Psoas muscle (tissue), 8 donors: ENCODE measurements around the gene ZFHX2. TPM values are rescaled to one million over a fixed set of nuclear protein-coding genes. Genes with fewer than 3 reads are reported as not detected.

Experiments used
- ATAC-seq, 4 donors: fragments of 200-7000 bp; cut with Tn5 transposase; one replicate each; pipeline ENCODE4 v1.9.1; 2020; ENCODE audit warnings: moderate library complexity in 3 of 4, mild to moderate bottlenecking in 2 of 4
- DNase-seq, 2 donors: peaks; one replicate each; pipeline ENCODE4 v3.0.0-alpha.2; 2020
- H3K27ac ChIP-seq: fragments of 200-600 bp; one replicate; pipeline ENCODE4 v1.8.0; 2022
- H3K27me3 ChIP-seq, 3 donors: fragments of 200-600 bp in 1 of 3; one replicate each; pipeline versions ENCODE4 v1.6.1 to v1.8.0; 2013 to 2022; ENCODE audit warnings: low read length in 2 of 3, mild to moderate bottlenecking in 2 of 3, moderate library complexity in 1 of 3; ENCODE audit not compliant: insufficient read depth in 3 of 3
- H3K36me3 ChIP-seq, 2 donors: fragments of 200-600 bp in 1 of 2; one replicate each; pipeline versions ENCODE4 v1.6.1 to v1.8.0; 2013 to 2022; ENCODE audit warnings: low read depth in 1 of 2, mild to moderate bottlenecking in 1 of 2, moderate library complexity in 1 of 2; ENCODE audit not compliant: insufficient read depth in 1 of 2
- H3K4me1 ChIP-seq: fragments of 200-600 bp; one replicate; pipeline ENCODE4 v1.8.0; 2022
- H3K4me3 ChIP-seq: fragments of 200-600 bp; one replicate; pipeline ENCODE4 v1.8.0; 2022; ENCODE audit warnings: mild to moderate bottlenecking
- H3K9me3 ChIP-seq: fragments of 200-600 bp; one replicate; pipeline ENCODE4 v1.8.0; 2022
- WGBS, 3 donors: extraction: QIAGEN DNeasy Blood & Tissue Kit; methylation state at CpG; one replicate each; pipeline versions ENCODE4 v1.1.6 to v1.1.7; 2013; 5-methylcytosine and 5-hydroxymethylcytosine counted together
- intact Hi-C, 2 donors: fragments of 100-400 bp; cut with DNase I; formaldehyde crosslinking; loops; one replicate each; pipeline versions ENCODE4 v1.11.0 to v1.14.2; 2022
- polyA plus RNA-seq, 3 donors: library from polyadenylated mRNA; stranded (reverse); fragments of 200-250 nt; gene quantifications; one replicate each; pipeline ENCODE4 v1.2.3, GENCODE V29; 2013
- total RNA-seq, 4 donors: library from RNA; stranded (reverse); fragmentation: NEBNext Ultra II Directional in 2 of 4; extraction: Animal tissue kit (Norgen Biotek cat#: 25700) in 2 of 4; gene quantifications; one replicate each; pipeline versions ENCODE4 v1.2.1 to v1.2.4, GENCODE V29; 2021 to 2023
- TF ChIP-seq, protein P1 (sequence below): fragments of 200-600 bp; IDR thresholded peaks from one replicate; pipeline ENCODE4 v1.8.0; 2022; ENCODE audit warnings: antibody characterized with exemption
- donor health status: healthy with polysubstance abuse.
- donor health status: DM: no; HTN: no; CAD: no; lungs with moderate emphysema.
- donor health status: Bipolar disorder and iron deficiency.
- donor health status: healthy.
- donor health status: DM: yes; HTN: yes; CAD: no.
- donor health status: DM: no; HTN: no; CAD: no.
- donor health status: DM: no; HTN: no; CAD: no.
- donor health status: DM: yes; HTN: yes; CAD: no.

ZFHX2 gene
- total and polyA plus RNA-seq, 7 donors: 0.11 to 2.9 (median 0.65) TPM

DNA sequence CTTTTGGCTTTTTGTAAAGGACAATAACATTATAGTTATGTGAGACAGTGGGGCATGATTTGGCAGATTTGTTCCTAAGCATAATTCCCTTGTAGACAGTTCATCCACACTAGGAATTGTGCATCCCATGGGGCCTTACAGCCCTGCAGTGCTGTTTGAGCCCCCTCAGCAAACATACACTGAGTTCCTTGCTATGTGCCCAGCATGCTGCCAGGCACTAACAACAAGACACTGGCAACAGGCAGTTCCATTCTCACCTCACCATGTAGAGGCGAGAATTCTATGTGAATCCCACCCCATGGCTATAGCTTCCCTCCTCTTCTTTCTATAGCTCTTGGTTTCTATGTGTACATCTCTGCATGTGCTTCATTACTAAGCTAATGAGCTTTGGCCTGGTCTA lies 6.4 kb upstream of the ZFHX2 start:
- no peak overlapping the region for H3K4me3 ChIP-seq
- TF ChIP-seq, protein P1, sequence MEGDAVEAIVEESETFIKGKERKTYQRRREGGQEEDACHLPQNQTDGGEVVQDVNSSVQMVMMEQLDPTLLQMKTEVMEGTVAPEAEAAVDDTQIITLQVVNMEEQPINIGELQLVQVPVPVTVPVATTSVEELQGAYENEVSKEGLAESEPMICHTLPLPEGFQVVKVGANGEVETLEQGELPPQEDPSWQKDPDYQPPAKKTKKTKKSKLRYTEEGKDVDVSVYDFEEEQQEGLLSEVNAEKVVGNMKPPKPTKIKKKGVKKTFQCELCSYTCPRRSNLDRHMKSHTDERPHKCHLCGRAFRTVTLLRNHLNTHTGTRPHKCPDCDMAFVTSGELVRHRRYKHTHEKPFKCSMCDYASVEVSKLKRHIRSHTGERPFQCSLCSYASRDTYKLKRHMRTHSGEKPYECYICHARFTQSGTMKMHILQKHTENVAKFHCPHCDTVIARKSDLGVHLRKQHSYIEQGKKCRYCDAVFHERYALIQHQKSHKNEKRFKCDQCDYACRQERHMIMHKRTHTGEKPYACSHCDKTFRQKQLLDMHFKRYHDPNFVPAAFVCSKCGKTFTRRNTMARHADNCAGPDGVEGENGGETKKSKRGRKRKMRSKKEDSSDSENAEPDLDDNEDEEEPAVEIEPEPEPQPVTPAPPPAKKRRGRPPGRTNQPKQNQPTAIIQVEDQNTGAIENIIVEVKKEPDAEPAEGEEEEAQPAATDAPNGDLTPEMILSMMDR: no peak
- H3K27me3 ChIP-seq: no peaks in the 10 kb centered on the region
- no peak overlapping the region for H3K27ac ChIP-seq
- peaks cover 0 to 25% of the 10 kb centered on the region in 2 donors for H3K36me3 ChIP-seq
- intact Hi-C loops: loop anchor here in 1 of 2 donors (10.0 kb wide), 1 partner anchor 233 kb away; the partner anchor contains the start of gene PABPN1
- 83 to 94% (median 93%) methylated on average over 1 of the region's 1 CpG for WGBS, 3 donors
- DNase-seq (no peak), ATAC-seq (no peak)
- peaks cover 22% of the 10 kb centered on the region for H3K4me1 ChIP-seq
- no peaks in the 10 kb centered on the region for H3K9me3 ChIP-seq

DNA sequence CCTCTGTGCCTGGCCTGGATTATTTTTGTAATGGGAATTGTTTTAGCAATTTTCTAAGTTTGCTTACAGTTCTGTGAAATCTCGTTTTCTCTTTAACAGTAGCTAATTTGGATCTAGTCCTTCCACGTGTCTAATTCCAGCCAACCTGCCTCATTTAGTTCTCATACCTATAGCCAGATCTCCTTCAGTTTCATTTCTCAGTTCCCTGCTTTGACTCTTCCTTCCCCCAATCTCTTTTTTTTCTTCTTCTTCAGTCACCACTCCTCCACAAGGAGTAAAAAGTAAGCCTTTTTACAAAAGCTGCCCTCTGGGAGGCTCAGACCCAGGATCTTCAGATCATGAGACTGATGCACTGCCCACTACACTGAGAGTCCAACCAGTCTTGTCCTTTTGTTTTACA lies 6.0 kb upstream of the ZFHX2 start:
- peak overlapping the region; percentile 99 for H3K4me3 ChIP-seq
- no peaks in the 10 kb centered on the region for H3K27me3 ChIP-seq
- peaks cover 22% of the 10 kb centered on the region for H3K4me1 ChIP-seq
- intact Hi-C loops: loop anchor here in 1 of 2 donors (10.0 kb wide), 1 partner anchor 233 kb away; the partner anchor contains the start of gene PABPN1
- peak overlapping the region; percentile 99 for H3K27ac ChIP-seq
- TF ChIP-seq, protein P1: no peak
- H3K9me3 ChIP-seq: no peaks in the 10 kb centered on the region
- DNase-seq (no peak), ATAC-seq (no peak)
- WGBS, 3 donors: 45 to 53% (median 46%) methylated on average over 2 of the region's 2 CpGs
- H3K36me3 ChIP-seq: peaks cover 0 to 25% of the 10 kb centered on the region in 2 donors

DNA sequence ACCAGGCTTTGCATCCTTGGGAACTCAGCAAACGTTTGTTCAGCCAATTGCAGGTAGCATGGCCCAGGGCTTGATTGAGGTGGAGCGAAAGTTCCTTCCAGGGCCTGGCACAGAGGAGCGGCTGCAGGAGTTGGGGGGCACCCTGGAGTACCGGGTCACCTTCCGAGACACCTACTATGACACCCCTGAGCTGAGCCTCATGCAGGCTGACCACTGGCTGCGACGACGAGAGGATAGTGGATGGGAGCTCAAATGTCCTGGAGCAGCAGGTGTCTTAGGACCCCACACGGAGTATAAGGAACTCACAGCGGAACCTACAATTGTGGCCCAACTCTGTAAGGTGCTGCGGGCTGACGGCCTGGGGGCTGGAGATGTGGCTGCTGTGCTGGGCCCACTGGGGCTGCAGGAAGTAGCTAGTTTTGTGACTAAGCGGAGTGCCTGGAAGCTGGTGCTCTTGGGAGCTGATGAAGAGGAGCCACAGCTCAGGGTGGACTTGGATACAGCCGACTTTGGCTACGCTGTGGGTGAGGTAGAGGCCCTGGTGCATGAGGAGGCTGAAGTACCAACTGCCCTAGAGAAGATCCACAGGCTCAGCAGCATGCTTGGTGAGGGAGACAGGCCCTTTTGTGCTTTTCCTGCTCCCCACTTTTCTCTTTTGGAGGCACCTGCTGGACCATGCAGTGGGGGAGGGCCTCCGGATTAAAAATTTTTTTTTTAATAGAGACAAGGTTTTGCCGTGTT lies 5.3 kb upstream of the ZFHX2 start:
- Histone ChIP-seq H3K27ac (peak overlapping the region; percentile 99), H3K36me3 (peaks cover 0 to 25% of the 10 kb centered on the region in 2 donors), H3K27me3 (no peaks in the 10 kb centered on the region), H3K4me3 (peak overlapping the region; percentile 99), H3K9me3 (no peaks in the 10 kb centered on the region), H3K4me1 (peaks cover 22% of the 10 kb centered on the region)
- ATAC-seq (peak in 1 of 4 donors; percentile 1), DNase-seq (no peak)
- TF ChIP-seq, protein P1: no peak
- intact Hi-C loops: loop anchor here in 1 of 2 donors (10.0 kb wide), 1 partner anchor 232 kb away; the partner anchor contains the start of gene PABPN1
- 33 to 42% (median 33%) methylated on average over 17 of the region's 17 CpGs for WGBS, 3 donors

DNA sequence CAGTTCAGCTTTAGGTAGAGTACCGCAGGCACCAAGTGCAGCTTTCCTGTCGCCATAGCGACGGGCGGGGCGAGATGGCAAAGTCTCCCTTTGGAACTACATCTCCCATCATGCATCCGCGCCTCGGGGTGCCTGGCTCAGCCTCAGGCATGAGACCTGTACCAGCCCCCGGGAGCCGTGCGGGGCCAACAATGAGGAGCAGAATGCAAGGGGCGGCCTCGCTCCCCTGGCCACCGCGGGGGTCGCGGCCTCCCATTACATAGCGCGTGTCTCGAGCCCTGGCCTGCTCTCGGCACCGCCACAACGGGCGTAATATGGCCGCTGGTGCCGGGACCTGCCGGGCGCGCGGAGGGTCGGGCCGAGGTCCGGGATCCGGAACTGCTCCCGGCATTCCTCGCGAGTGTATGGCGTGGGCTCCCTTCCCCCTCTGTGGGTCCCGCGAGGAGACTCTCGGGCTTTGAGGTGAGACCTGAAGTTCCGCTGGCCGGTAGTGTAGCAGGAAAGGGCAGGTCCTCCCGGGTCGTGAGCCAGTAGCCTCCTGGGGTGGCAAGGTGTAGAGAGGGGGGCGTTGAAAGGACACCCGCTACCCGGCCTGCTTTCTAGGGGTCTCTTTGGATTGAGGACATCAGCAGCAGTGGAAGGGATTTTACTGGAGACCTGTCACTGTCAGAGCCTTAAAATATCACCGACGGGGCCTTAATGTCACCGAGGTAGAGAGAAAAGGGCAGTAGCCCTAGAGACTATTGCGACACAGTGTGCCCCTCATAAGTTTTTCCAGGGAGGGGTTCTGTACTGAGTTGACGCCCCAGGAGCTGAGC lies 4.5 kb upstream of the ZFHX2 start, which contains the start of gene THTPA:
TSS of gene THTPA (plus strand) at position 390 of the 818 bp plus-strand sequence. CDS start 487 bp downstream, outside the sequence.
- WGBS, 3 donors: 1% methylated on average over 38 to 54 of the region's 54 CpGs
- peak; percentile 91 to 94 (median 93) for ATAC-seq
- H3K27ac ChIP-seq: peak within 1 kb of the TSS; percentile 99
- peak within 1 kb of the TSS; percentile 99 for H3K4me3 ChIP-seq
- TF ChIP-seq, protein P1: no peak
- no peaks in the 10 kb centered on the region for H3K9me3 ChIP-seq
- peak; percentile 93 to 95 for DNase-seq
- H3K36me3 ChIP-seq: peaks cover 0 to 25% of the 10 kb centered on the region in 2 donors
- H3K27me3 ChIP-seq: no peaks in the 10 kb centered on the region
- intact Hi-C loops: loop anchor here in 1 of 2 donors (10.0 kb wide), 1 partner anchor 231 kb away; the partner anchor contains the start of gene PABPN1
- peaks cover 22% of the 10 kb centered on the region for H3K4me1 ChIP-seq
